Smooth muscle cell (in vitro differentiated cells): ENCODE data around the gene RHOD. TPM values are rescaled to one million over a fixed set of nuclear protein-coding genes. Genes with fewer than 3 reads are reported as not detected.

Source experiments
- DNase-seq: peaks from one replicate; lab custom pipeline; 2025; ENCODE audit not compliant: unreplicated experiment; lab: John Stamatoyannopoulos, UW
- H2AFZ ChIP-seq: fragments of 200-600 bp; sonication (generic); 2 replicates; pipeline ENCODE4 v1.6.0; 2016; ENCODE audit warnings: antibody characterized with exemption, low read depth, mild to moderate bottlenecking
- H3F3A ChIP-seq: fragments of 200-600 bp; sonication (generic); 2 replicates; pipeline ENCODE4 v1.6.0; 2017; ENCODE audit warnings: antibody characterized with exemption, low read depth
- H3K27ac ChIP-seq: fragments of 200-600 bp; sonication (generic); 2 replicates; pipeline ENCODE4 v1.5.1; 2016; ENCODE audit warnings: low read depth, mild to moderate bottlenecking
- H3K27me3 ChIP-seq: fragments of 200-600 bp; sonication (generic); 2 replicates; pipeline ENCODE4 v1.6.1; 2016; ENCODE audit warnings: low read depth, mild to moderate bottlenecking
- H3K36me3 ChIP-seq: fragments of 200-600 bp; sonication (generic); 2 replicates; pipeline ENCODE4 v1.5.1; 2016; ENCODE audit warnings: low read depth
- H3K4me1 ChIP-seq: fragments of 200-600 bp; sonication (generic); 2 replicates; pipeline ENCODE4 v1.5.1; 2016; ENCODE audit warnings: low read depth
- H3K4me2 ChIP-seq: fragments of 200-600 bp; sonication (generic); 2 replicates; pipeline ENCODE4 v1.6.0; 2016; ENCODE audit warnings: mild to moderate bottlenecking
- H3K4me3 ChIP-seq: fragments of 200-600 bp; sonication (generic); 2 replicates; pipeline ENCODE4 v1.5.1; 2016; ENCODE audit warnings: mild to moderate bottlenecking
- H3K79me2 ChIP-seq: fragments of 200-600 bp; sonication (generic); 2 replicates; pipeline ENCODE4 v1.6.0; 2016; ENCODE audit warnings: low read depth, mild to moderate bottlenecking
- H3K9ac ChIP-seq: fragments of 200-600 bp; sonication (generic); 2 replicates; pipeline ENCODE4 v1.6.0; 2016; ENCODE audit warnings: low read depth
- H3K9me3 ChIP-seq: fragments of 200-600 bp; sonication (generic); replicated peaks from 2 replicates; pipeline ENCODE4 v1.5.1; 2016; ENCODE audit warnings: low read depth
- H4K20me1 ChIP-seq: fragments of 200-600 bp; sonication (generic); 2 replicates; pipeline ENCODE4 v1.6.0; 2016; ENCODE audit warnings: low read depth
- CTCF ChIP-seq: fragments of 200-600 bp; sonication (generic); IDR thresholded peaks from 2 replicates; pipeline ENCODE4 v1.5.1; 2017; ENCODE audit warnings: borderline replicate concordance, mild to moderate bottlenecking, antibody characterized with exemption; ENCODE audit not compliant: insufficient read depth, poor library complexity, severe bottlenecking
- WGBS: methylation state at CpG from one replicate; pipeline ENCODE4 v1.1.7; 2016; ENCODE audit warnings: low lambda C conversion rate; 5-methylcytosine and 5-hydroxymethylcytosine counted together
- polyA plus RNA-seq: library from polyadenylated mRNA; unstranded; fragments of >200 nt; fragmentation: Nextera tagmentation; extraction: Ambion mirVana; gene quantifications from 2 replicates; pipeline ENCODE4 v1.2.1, GENCODE V29; 2016
- total RNA-seq: library from RNA; depleted of rRNA; stranded (reverse); fragments of >200 nt; gene quantifications from 2 replicates; pipeline ENCODE4 v1.2.3, GENCODE V29; 2014

Gene RHOD
- total and polyA plus RNA-seq, 2 experiments from 2014 or later, result 28.4 to 38.9 TPM

GRCh38 chr11:67113231-67113721 is 56.6 kb downstream of the RHOD start:
- TF ChIP-seq CTCF, result no peak
- Histone ChIP-seq H3K9ac (no peak overlapping the region), H3F3A (peaks cover 15% of the 10 kb centered on the region), H3K4me3 (no peak overlapping the region), H3K27me3 (no peaks in the 10 kb centered on the region), H3K4me1 (peaks cover 11% of the 10 kb centered on the region), H2AFZ (no peak overlapping the region), H3K27ac (no peak overlapping the region), H3K9me3 (no peaks in the 10 kb centered on the region), H3K4me2 (no peak overlapping the region), H3K79me2 (no peaks in the 10 kb centered on the region), H3K36me3 (no peaks in the 10 kb centered on the region), H4K20me1 (no peaks in the 10 kb centered on the region)
- WGBS, result 90% methylated on average over 5 of the region's 5 CpGs
- DNase-seq, result no peak

GRCh38 chr11:67114275-67114896 is 57.7 kb downstream of the RHOD start:
- WGBS, result 86% methylated on average over 10 of the region's 10 CpGs
- no peak overlapping the region for H3K4me3 ChIP-seq
- no peak overlapping the region for H3K27ac ChIP-seq
- H3K9me3 ChIP-seq, result no peaks in the 10 kb centered on the region
- DNase-seq, result no peak
- peaks cover 11% of the 10 kb centered on the region for H3K4me1 ChIP-seq
- H4K20me1 ChIP-seq, result no peaks in the 10 kb centered on the region
- H3K9ac ChIP-seq, result no peak overlapping the region
- H3K79me2 ChIP-seq, result no peaks in the 10 kb centered on the region
- H3K36me3 ChIP-seq, result no peaks in the 10 kb centered on the region
- no peak overlapping the region for H2AFZ ChIP-seq
- no peaks in the 10 kb centered on the region for H3K27me3 ChIP-seq
- H3F3A ChIP-seq, result peaks cover 15% of the 10 kb centered on the region
- H3K4me2 ChIP-seq, result no peak overlapping the region
- TF ChIP-seq CTCF, result no peak

GRCh38 chr11:67116758-67117105 is 60.1 kb downstream of the RHOD start:
- Histone ChIP-seq H3K4me3 (no peak overlapping the region), H3K4me1 (peaks cover 18% of the 10 kb centered on the region), H3K4me2 (peak overlapping the region; percentile 75), H3K79me2 (peaks cover 21% of the 10 kb centered on the region), H3K27me3 (no peaks in the 10 kb centered on the region), H4K20me1 (peaks cover 21% of the 10 kb centered on the region), H2AFZ (peak overlapping the region; percentile 61), H3K36me3 (no peaks in the 10 kb centered on the region), H3K9ac (no peak overlapping the region), H3K9me3 (no peaks in the 10 kb centered on the region), H3F3A (peaks cover 21% of the 10 kb centered on the region), H3K27ac (peak overlapping the region; percentile 29)
- TF ChIP-seq CTCF, result no peak
- WGBS, result 46% methylated on average over 3 of the region's 3 CpGs
- no peak for DNase-seq

- no peak for DNase-seq
- H3K27ac ChIP-seq, result peak overlapping the region; percentile 65
- H3K36me3 ChIP-seq, result no peaks in the 10 kb centered on the region
- peaks cover 22% of the 10 kb centered on the region for H3K4me1 ChIP-seq
- TF ChIP-seq CTCF, result no peak
- peaks cover 21% of the 10 kb centered on the region for H3F3A ChIP-seq
- peak overlapping the region; percentile 26 for H3K4me3 ChIP-seq
- no peaks in the 10 kb centered on the region for H3K9me3 ChIP-seq
- no peak overlapping the region for H3K9ac ChIP-seq
- H3K79me2 ChIP-seq, result peaks cover 26% of the 10 kb centered on the region
- WGBS, result 50% methylated on average over 7 of the region's 7 CpGs
- H3K4me2 ChIP-seq, result peak overlapping the region; percentile 75
- no peaks in the 10 kb centered on the region for H3K27me3 ChIP-seq
- peaks cover 25% of the 10 kb centered on the region for H4K20me1 ChIP-seq
- H2AFZ ChIP-seq, result peak overlapping the region; percentile 61
Measured at GRCh38 chr11:67117176-67117575, 60.5 kb downstream of the RHOD start.
